ENCODE data around the gene OCIAD2. TPM values are rescaled to one million over a fixed set of nuclear protein-coding genes. Genes with fewer than 3 reads are reported as not detected.
"Not testable (repeated sequence)": the region's sequence is repeated elsewhere in the genome, so short reads cannot be mapped to it uniquely, and the experiment has no call there.

Gene OCIAD2
- total and polyA plus RNA-seq, 8 donors = 15.5 to 52.4 (median 19.2) TPM

DNA sequence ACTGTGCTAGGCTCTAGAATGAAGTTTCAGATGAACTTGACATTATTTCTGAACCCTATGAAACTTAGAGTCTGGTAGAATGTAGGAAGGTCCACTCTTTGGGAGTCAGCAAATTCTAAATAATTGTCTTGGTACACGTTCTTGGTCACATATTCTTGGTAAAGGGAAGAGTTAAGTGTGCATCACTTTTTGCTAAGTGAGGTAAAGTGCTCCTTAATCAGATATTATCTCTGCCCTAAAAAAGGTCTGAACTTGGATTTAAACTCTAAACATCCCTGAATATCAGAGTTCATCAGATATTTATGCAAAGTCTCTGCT, 7.2 kb downstream of the OCIAD2 start:
- intact Hi-C loops (cut with DNase I) = no loop called here
- Histone ChIP-seq H3K27me3 (no peaks in the 10 kb centered on the region), H3K9me3 (no peaks in the 10 kb centered on the region), H3K4me1 (no peaks in the 10 kb centered on the region), H3K27ac (no peak overlapping the region), H3K36me3 (peaks cover 0 to 14% (median 4%) of the 10 kb centered on the region in 3 donors), H3K4me3 (no peak overlapping the region)
- no peak for ATAC-seq
- 73 to 80% methylated on average over 1 of the region's 1 CpG for WGBS, 2 donors
- FAIRE-seq = no peak
- TF ChIP-seq, protein P1, sequence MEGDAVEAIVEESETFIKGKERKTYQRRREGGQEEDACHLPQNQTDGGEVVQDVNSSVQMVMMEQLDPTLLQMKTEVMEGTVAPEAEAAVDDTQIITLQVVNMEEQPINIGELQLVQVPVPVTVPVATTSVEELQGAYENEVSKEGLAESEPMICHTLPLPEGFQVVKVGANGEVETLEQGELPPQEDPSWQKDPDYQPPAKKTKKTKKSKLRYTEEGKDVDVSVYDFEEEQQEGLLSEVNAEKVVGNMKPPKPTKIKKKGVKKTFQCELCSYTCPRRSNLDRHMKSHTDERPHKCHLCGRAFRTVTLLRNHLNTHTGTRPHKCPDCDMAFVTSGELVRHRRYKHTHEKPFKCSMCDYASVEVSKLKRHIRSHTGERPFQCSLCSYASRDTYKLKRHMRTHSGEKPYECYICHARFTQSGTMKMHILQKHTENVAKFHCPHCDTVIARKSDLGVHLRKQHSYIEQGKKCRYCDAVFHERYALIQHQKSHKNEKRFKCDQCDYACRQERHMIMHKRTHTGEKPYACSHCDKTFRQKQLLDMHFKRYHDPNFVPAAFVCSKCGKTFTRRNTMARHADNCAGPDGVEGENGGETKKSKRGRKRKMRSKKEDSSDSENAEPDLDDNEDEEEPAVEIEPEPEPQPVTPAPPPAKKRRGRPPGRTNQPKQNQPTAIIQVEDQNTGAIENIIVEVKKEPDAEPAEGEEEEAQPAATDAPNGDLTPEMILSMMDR (IDR thresholded peaks at IDR 0.05) = no peak
- DNase-seq = no peak

DNA sequence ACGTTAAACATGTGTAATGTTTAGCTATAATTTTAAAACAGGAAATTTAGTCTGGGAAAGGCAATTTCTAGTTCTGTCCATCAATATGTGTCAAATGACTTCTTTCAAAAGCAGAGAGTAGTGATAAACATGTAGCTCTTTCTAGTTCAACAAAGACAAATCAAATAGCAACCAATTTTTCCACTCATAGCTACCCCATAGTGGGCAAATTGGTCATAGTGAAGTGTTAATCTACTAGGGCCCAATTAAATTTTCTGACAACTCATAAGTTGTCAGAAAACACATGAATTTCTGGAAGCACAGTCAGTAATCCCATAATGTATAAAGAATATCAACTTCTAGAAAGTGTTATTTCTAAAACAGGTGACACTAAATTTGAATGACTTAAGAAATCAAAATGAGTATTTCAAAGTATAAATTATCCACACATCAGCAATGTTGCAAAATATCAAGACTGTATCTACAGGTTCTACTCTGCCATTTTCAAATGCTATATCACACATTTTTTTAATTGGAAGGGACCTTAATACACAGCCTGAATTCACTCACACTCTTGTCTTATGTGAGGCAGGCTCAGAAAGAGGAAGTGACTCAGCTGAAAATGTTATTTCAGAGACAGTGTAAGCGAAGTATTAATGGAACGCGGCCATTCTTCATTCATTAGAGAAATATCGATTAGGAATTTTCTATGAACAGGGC, 7.7 kb downstream of the OCIAD2 start:
- ATAC-seq (no peak), FAIRE-seq (no peak), DNase-seq (no peak)
- TF ChIP-seq, protein P1 (IDR thresholded peaks at IDR 0.05) = no peak
- 87 to 90% methylated on average over 5 of the region's 5 CpGs for WGBS, 2 donors
- Histone ChIP-seq H3K36me3 (peaks cover 0 to 10% (median 4%) of the 10 kb centered on the region in 3 donors), H3K4me1 (no peaks in the 10 kb centered on the region), H3K27me3 (no peaks in the 10 kb centered on the region), H3K9me3 (no peaks in the 10 kb centered on the region), H3K27ac (no peak overlapping the region), H3K4me3 (no peak overlapping the region)
- intact Hi-C loops (cut with DNase I) = no loop called here

DNA sequence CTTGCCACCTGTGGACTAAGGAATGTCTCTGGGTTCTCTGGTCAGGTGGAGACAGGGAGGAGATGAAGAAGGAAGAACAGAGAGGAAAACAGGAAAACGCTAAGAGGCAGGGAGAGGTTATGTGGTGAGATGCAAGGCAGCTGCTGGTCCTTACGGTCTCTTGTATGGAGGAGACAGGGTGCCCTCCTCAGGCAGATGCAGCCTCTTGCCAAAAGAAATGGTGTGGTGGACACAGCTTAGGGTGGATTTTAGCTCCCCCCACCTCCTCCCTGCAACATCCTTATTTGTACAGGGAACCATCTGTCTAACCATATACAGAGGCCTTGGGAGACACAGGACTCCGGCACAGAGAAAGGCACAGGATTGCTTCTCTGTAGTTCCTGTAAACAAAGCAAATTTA, 9.7 kb downstream of the OCIAD2 start:
- H3K27me3 ChIP-seq = no peaks in the 10 kb centered on the region
- no peaks in the 10 kb centered on the region for H3K9me3 ChIP-seq
- TF ChIP-seq, protein P1 (IDR thresholded peaks at IDR 0.05) = no peak
- no peak overlapping the region for H3K27ac ChIP-seq
- H3K36me3 ChIP-seq = peaks cover 0 to 17% (median 4%) of the 10 kb centered on the region in 3 donors
- ATAC-seq (no peak), DNase-seq (no peak), FAIRE-seq (no peak)
- intact Hi-C loops (cut with DNase I) = no loop called here
- H3K4me1 ChIP-seq = no peaks in the 10 kb centered on the region
- 94 to 96% methylated on average over 3 of the region's 3 CpGs for WGBS, 2 donors
- no peak overlapping the region for H3K4me3 ChIP-seq

DNA sequence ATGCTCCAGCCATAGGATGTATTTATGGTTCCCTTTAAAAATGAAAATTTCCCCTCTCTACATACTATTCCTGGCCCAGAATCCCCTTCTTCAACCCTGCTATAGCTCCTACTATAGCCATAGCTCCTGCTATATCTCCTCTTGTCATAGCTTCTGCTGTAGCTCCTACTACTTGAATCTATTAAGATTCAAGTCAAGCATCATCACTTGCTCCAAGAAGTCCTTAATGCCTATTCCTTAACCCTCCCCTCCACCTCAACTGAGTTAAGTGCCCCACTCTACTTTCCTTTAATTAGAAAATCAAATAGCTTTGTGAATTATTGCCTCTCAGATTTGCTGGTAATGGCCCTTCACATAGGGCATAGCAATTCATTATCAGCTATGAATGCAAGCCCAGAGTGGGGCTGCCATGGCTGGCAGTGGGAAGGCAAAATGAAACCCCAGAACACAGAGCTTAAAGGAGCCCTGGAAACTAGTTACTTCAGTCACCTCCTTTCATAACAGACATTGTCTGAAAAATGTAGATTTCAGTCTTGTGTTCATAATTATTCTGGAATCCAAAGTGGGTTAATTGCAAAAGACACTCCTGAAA, 15.4 kb downstream of the OCIAD2 start:
- Histone ChIP-seq H3K4me3 (no peak overlapping the region), H3K4me1 (no peaks in the 10 kb centered on the region), H3K36me3 (peaks cover 0 to 19% (median 4%) of the 10 kb centered on the region in 3 donors), H3K27ac (no peak overlapping the region), H3K9me3 (no peaks in the 10 kb centered on the region), H3K27me3 (no peaks in the 10 kb centered on the region)
- DNase-seq (no peak), ATAC-seq (no peak), FAIRE-seq (no peak)
- intact Hi-C loops (cut with DNase I) = no loop called here
- TF ChIP-seq, protein P1 (IDR thresholded peaks at IDR 0.05) = no peak

DNA sequence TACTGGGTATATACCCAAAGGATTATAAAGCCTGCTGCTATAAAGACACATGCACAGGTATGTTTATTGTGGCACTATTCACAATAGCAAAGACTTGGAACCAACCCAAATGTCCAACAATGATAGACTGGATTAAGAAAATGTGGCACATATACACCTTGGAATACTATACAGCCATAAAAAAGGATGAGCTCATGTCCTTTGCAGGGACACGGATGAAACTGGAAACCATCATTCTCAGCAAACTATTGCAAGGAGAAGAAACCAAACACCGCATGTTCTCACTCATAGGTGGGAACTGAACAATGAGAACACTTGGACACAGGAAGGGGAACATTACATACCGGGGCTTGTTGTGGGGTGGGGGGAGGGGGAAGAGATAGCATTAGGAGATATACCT, 16.8 kb downstream of the OCIAD2 start:
- H3K4me1 ChIP-seq; DNase-seq; ATAC-seq; intact Hi-C loops (cut with DNase I); H3K9me3 ChIP-seq; H3K27ac ChIP-seq; FAIRE-seq; H3K27me3 ChIP-seq; H3K4me3 ChIP-seq: not testable (repeated sequence)
- WGBS, 2 donors = 96 to 99% methylated on average over 3 of the region's 3 CpGs
- H3K36me3 ChIP-seq = peaks cover 0 to 19% (median 4%) of the 10 kb centered on the region in 3 donors

DNA sequence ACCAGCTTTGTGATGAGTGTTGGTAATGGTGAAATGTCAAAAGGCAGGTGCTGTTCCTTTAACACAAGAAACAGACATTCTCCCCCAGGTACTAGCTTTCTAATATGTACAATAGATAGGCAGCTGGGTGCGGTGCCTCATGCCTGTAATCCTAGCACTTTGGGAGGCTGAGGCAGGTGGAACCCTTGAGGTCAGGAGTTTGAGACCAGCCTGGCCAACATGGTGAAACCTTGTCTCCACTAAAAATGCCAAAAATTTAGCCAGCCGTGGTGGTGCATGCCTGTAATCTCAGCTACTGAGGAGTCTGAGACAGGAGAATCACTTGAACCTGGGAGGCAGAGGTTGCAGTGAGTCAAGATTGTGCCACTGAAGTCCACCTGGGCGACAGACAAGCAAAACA, 24.9 kb downstream of the OCIAD2 start:
- H3K27me3 ChIP-seq; H3K4me1 ChIP-seq; H3K36me3 ChIP-seq; FAIRE-seq; DNase-seq; H3K27ac ChIP-seq; intact Hi-C loops (cut with DNase I); H3K9me3 ChIP-seq; ATAC-seq; H3K4me3 ChIP-seq: not testable (repeated sequence)
- 31 to 39% methylated on average over 3 of the region's 3 CpGs for WGBS, 2 donors
